Measurements from ENCODE around the gene ANKRD9. TPM values are rescaled to one million over a fixed set of nuclear protein-coding genes. Genes with fewer than 3 reads are reported as not detected.

The ANKRD9 gene
- total and polyA plus RNA-seq, 9 of the 15 experiments (the other 6 are each of a cell fraction or from before 2014, with no cell fraction given) = 0.04 to 32.9 (median 5.3) TPM

GRCh38 chr14:102548616-102549240, 39.2 kb upstream of the ANKRD9 start:
- CTCF ChIA-PET (ENCODE audit: low intra/inter-chr PET ratio) = no interaction called here
- Histone ChIP-seq H3K4me3 (no peak overlapping the region), H3K27me3 (ENCODE audit: control insufficient read depth in 2 of 2, insufficient read depth in 2 of 2, low read length in 2 of 2) (no peaks in the 10 kb centered on the region), H3K9ac (ENCODE audit: insufficient read depth in 1 of 2, low read depth in 2 of 2, low read length in 2 of 2) (no peak overlapping the region; a peak in 1 of 4 replicates), H4K20me1 (replicated peaks; ENCODE audit: control insufficient read depth, insufficient read depth, low read length) (no peaks in the 10 kb centered on the region), H3K4me1 (replicated peaks in 1 of 2; ENCODE audit: control insufficient read depth in 2 of 2, insufficient read depth in 2 of 2, low read length in 2 of 2) (peaks cover 24 to 35% of the 10 kb centered on the region in 2 experiments), H3K27ac (ENCODE audit: extremely low read depth, low read depth, low read length) (peak overlapping the region; percentile 15; the same call in 1 of the 3 replicates), H3K4me2 (ENCODE audit: insufficient read depth, low read length) (no peak overlapping the region), H3K79me2 (ENCODE audit: control insufficient read depth, insufficient read depth, low read length) (peaks cover 17% of the 10 kb centered on the region), H2AFZ (ENCODE audit: low read depth, low read length) (0 out of 2 replicates have a peak overlapping the region, but pooled peaks have one; percentile 16), H3K36me3 (ENCODE audit: control insufficient read depth, insufficient read depth, low read length) (peaks cover 4% of the 10 kb centered on the region; the same call in 1 of the 3 replicates), H3K9me3 (replicated peaks; ENCODE audit: control insufficient read depth, insufficient read depth, low read depth, low read length) (no peaks in the 10 kb centered on the region), H3K9me1 (ENCODE audit: control insufficient read depth, insufficient read depth, low read length) (no peaks in the 10 kb centered on the region)
- ATAC-seq (no peak), DNase-seq (ENCODE audit: extremely low read depth in 1 of 4, low spot score in 3 of 4) (no peak), FAIRE-seq (no peak)
- 30% methylated on average over 3 of the region's 3 CpGs for WGBS (ENCODE audit: insufficient coverage, low coverage, missing lambda C conversion rate)
- intact Hi-C loops (cut with micrococcal nuclease) = no loop called here
- no TSS peak for BruUV-seq (replicated peaks)
- in situ Hi-C loops (cut with MboI) = no loop called here
- POLR2A ChIA-PET = interaction anchor here (0.7 kb wide), 2 partner anchors 22 to 352 kb away, joined by 3 to 4 read pairs; no protein-coding TSS in a partner anchor
- TF ChIP-seq SAFB (IDR thresholded peaks at IDR 0.05; ENCODE audit: borderline replicate concordance, low read depth, low read length) (no peak), TCF7 (IDR thresholded peaks at IDR 0.05; ENCODE audit: borderline replicate concordance) (no peak), PPARD (CRISPR knock-in tag; IDR thresholded peaks at IDR 0.05) (no peak), ATF4 (CRISPR knock-in tag; IDR thresholded peaks at IDR 0.05) (no peak), POLR2AphosphoS5 (IDR thresholded peaks at IDR 0.05; ENCODE audit: control insufficient read depth, insufficient read depth, low read depth, low read length) (no peak), ZBTB8A (IDR thresholded peaks at IDR 0.05; ENCODE audit: partially characterized antibody) (no peak), ZNF445 (CRISPR knock-in tag; IDR thresholded peaks at IDR 0.05; ENCODE audit: low read depth) (no peak), NUFIP1 (IDR thresholded peaks at IDR 0.05; ENCODE audit: partially characterized antibody) (no peak), FOXJ2 (tag; IDR thresholded peaks at IDR 0.05) (no peak), HINFP (tag; conservative IDR thresholded peaks at IDR 0.05; ENCODE audit: low read depth) (no peak)
- TF ChIP-seq, protein P1, sequence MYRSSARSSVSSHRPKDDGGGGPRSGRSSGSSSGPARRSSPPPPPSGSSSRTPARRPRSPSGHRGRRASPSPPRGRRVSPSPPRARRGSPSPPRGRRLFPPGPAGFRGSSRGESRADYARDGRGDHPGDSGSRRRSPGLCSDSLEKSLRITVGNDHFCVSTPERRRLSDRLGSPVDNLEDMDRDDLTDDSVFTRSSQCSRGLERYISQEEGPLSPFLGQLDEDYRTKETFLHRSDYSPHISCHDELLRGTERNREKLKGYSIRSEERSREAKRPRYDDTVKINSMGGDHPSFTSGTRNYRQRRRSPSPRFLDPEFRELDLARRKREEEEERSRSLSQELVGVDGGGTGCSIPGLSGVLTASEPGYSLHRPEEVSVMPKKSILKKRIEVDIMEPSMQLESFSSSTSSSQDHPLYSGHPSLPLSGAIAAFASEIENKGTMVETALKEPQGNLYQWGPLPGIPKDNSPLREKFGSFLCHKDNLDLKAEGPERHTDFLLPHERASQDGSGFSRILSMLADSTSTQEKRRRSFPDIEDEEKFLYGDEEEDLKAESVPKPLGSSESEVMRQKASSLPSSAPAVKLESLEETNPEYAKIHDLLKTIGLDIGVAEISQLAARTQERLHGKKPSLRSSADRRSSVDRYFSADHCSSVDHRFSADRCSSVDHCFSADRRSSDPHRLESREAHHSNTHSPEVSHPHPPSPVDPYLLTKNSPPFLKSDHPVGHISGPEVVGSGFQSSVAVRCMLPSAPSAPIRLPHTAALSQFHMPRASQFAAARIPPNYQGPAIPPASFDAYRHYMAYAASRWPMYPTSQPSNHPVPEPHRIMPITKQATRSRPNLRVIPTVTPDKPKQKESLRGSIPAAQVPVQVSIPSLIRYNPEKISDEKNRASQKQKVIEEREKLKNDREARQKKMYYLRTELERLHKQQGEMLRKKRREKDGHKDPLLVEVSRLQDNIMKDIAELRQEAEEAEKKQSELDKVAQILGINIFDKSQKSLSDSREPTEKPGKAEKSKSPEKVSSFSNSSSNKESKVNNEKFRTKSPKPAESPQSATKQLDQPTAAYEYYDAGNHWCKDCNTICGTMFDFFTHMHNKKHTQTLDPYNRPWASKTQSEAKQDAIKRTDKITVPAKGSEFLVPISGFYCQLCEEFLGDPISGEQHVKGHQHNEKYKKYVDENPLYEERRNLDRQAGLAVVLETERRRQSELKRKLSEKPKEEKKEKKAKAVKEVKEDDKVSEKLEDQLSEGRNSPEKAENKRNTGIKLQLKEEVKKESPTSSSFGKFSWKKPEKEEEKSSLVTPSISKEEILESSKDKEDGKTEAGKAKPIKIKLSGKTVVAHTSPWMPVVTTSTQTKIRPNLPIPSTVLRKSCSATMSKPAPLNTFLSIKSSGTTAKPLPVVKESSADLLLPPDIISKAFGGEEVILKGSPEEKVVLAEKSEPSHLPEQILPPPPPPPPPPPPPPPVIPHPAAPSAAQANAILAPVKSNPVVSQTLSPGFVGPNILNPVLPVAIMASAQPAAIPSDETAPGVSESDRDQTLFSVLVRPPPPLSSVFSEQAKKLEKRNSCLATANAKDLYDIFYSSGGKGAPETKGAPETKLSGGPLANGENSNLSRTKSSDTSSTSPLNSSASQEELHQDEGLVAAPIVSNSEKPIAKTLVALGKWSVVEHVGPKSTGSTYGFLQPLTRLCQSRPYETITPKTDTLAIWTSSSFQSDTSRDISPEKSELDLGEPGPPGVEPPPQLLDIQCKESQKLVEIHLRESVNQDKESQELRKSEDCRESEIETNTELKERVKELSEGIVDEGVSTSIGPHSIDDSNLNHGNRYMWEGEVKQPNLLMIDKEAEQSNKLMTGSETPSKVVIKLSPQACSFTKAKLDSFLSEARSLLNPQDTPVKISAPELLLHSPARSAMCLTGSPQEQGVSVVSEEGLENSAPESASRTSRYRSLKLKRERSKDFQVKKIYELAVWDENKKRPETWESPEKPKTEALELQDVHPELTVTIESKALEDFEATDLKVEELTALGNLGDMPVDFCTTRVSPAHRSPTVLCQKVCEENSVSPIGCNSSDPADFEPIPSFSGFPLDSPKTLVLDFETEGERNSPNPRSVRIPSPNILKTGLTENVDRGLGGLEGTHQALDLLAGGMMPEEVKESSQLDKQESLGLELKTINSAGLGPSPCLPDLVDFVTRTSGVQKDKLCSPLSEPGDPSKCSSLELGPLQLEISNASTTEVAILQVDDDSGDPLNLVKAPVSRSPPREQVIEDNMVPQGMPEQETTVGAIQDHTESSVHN (IDR thresholded peaks at IDR 0.05; ENCODE audit: borderline replicate concordance in 1 of 2, low read depth in 1 of 2) = no peak
